Brain microvascular endothelial cell (primary cell): ENCODE results near the gene KCNQ1.

Experiments used
- DNase-seq: peaks from one replicate; pipeline ENCODE4 v3.0.0-alpha.2; 2020
- H3K27ac ChIP-seq: fragments of 250-450 bp; sonication (Bioruptor Pico); 2 replicates; pipeline ENCODE4 v1.5.1; 2020; ENCODE audit warnings: mild to moderate bottlenecking, moderate library complexity
- H3K27me3 ChIP-seq: fragments of 250-450 bp; sonication (Bioruptor Pico); replicated peaks from 2 replicates; pipeline ENCODE4 v1.5.1; 2020; ENCODE audit warnings: mild to moderate bottlenecking
- H3K36me3 ChIP-seq: fragments of 250-450 bp; sonication (Bioruptor Pico); replicated peaks from 2 replicates; pipeline ENCODE4 v1.5.1; 2020; ENCODE audit warnings: mild to moderate bottlenecking
- H3K4me3 ChIP-seq: 2 replicates; pipeline ENCODE4 v1.5.1; 2011; ENCODE audit warnings: low read depth, mild to moderate bottlenecking, control low read depth, low read length, moderate library complexity
- CTCF ChIP-seq: IDR thresholded peaks from 2 replicates; pipeline ENCODE4 v1.5.1; 2011; ENCODE audit warnings: low read depth, mild to moderate bottlenecking, moderate library complexity, low read length, control low read depth, inconsistent platforms; ENCODE audit errors: missing control alignments
- in situ Hi-C: cut with HindIII; loops from 2 replicates; pipeline ENCODE4 v1.10.0; 2017; ENCODE audit warnings: low sequenced_read_pairs, low pct_ligation_motif_present

KCNQ1 gene

GRCh38 chr11:2577031-2577990, 132.5 kb downstream of the KCNQ1 start:
- H3K27ac ChIP-seq, result no peak overlapping the region
- no peak for DNase-seq
- no peaks in the 10 kb centered on the region for H3K36me3 ChIP-seq

GRCh38 chr11:2577991-2578928, 133.5 kb downstream of the KCNQ1 start:
- Histone ChIP-seq H3K27ac (no peak overlapping the region), H3K36me3 (no peaks in the 10 kb centered on the region), H3K27me3 (no peaks in the 10 kb centered on the region), H3K4me3 (no peak overlapping the region)
- DNase-seq, result no peak
- in situ Hi-C loops, result no loop called here
- no peak for TF ChIP-seq CTCF

More at GRCh38 chr11:2577031-2577990, 132.5 kb downstream of the KCNQ1 start:
- no peak for TF ChIP-seq CTCF
- no peak overlapping the region for H3K4me3 ChIP-seq
- in situ Hi-C loops, result no loop called here
- H3K27me3 ChIP-seq, result no peaks in the 10 kb centered on the region

GRCh38 chr11:2578929-2579270, 134.1 kb downstream of the KCNQ1 start:
- H3K36me3 ChIP-seq, result no peaks in the 10 kb centered on the region
- no peak for TF ChIP-seq CTCF
- no peak overlapping the region for H3K4me3 ChIP-seq
- no peak overlapping the region for H3K27ac ChIP-seq
- no peak for DNase-seq
- in situ Hi-C loops, result no loop called here
- H3K27me3 ChIP-seq, result no peaks in the 10 kb centered on the region

DNA sequence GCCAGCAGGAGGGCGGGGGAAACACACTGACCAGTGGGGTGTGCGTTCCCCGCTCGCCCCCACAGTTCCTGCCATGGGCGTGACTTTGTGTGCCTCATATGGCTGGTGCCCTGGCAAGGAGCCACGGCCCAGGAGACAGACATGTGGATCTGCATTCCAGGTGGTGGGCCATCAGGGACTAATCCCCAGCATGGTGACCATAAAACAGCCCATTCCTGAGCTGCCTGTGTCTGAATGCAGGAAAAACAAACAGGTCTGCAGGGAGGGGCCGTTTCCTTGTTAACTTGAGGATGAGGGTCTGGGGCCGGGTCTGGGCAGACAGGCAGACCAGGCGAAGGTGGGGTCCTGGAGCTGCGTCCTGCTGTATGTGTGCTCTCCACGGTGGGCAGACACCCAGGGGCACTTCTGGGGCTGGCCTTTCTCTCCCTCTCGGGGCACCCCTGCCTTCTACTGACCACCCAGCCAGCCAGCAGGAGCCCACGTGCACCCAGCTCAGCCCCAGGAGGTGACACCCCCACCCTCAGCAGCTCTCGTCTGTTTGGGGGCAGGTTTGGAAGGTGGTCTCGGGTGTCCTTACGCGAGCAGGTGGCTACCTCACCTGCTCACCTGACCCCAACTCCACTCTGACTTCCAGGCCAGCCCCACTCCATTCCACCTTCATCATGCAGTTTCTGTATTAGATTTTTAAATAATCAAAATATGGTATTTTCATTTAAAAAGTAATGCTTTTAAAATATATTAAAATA, 134.7 kb downstream of the KCNQ1 start:
- no peak for DNase-seq
- in situ Hi-C loops, result no loop called here

More for the DNA sequence above, 134.7 kb downstream of the KCNQ1 start:
- Histone ChIP-seq H3K27me3 (no peaks in the 10 kb centered on the region), H3K27ac (no peak overlapping the region), H3K4me3 (no peak overlapping the region), H3K36me3 (no peaks in the 10 kb centered on the region)
- no peak for TF ChIP-seq CTCF
